LNCAP (cell line): ENCODE data around the gene GUCA1A.
A peak's percentile ranks its signal among the peaks of the same experiment; 100 is the strongest.

Experiments used
- CTCF ChIP-seq: fragments of 450-650 bp; IDR thresholded peaks from 2 replicates; pipeline ENCODE4 v1.5.1; 2017; ENCODE audit warnings: mild to moderate bottlenecking

GUCA1A gene

GRCh38 chr6:42159431-42160024, 13.6 kb upstream of the GUCA1A start:
- no peak for TF ChIP-seq CTCF

- no peak for TF ChIP-seq CTCF
These were observed 10.8 kb upstream of the GUCA1A start for GRCh38 chr6:42162384-42162783.

- no peak for TF ChIP-seq CTCF
These were observed 10.4 kb upstream of the GUCA1A start for GRCh38 chr6:42162812-42163211.

- no peak for TF ChIP-seq CTCF
These were observed 9.2 kb upstream of the GUCA1A start for GRCh38 chr6:42163981-42164380.

- no peak for TF ChIP-seq CTCF
These were observed 8.1 kb upstream of the GUCA1A start for GRCh38 chr6:42165016-42165415.

- peak; percentile 92 for TF ChIP-seq CTCF
These were observed 6.6 kb upstream of the GUCA1A start for GRCh38 chr6:42166444-42167141.

- TF ChIP-seq CTCF: no peak
These were observed 4.5 kb upstream of the GUCA1A start for GRCh38 chr6:42168650-42169049.
